Superior temporal gyrus (tissue), 1 donor: Measurements from ENCODE around the gene ZNF385C.

Experiments used
- DNase-seq: peaks from one replicate; pipeline ENCODE4 v3.0.0-alpha.2; 2016; ENCODE audit errors: extremely low spot score

The ZNF385C gene

DNA sequence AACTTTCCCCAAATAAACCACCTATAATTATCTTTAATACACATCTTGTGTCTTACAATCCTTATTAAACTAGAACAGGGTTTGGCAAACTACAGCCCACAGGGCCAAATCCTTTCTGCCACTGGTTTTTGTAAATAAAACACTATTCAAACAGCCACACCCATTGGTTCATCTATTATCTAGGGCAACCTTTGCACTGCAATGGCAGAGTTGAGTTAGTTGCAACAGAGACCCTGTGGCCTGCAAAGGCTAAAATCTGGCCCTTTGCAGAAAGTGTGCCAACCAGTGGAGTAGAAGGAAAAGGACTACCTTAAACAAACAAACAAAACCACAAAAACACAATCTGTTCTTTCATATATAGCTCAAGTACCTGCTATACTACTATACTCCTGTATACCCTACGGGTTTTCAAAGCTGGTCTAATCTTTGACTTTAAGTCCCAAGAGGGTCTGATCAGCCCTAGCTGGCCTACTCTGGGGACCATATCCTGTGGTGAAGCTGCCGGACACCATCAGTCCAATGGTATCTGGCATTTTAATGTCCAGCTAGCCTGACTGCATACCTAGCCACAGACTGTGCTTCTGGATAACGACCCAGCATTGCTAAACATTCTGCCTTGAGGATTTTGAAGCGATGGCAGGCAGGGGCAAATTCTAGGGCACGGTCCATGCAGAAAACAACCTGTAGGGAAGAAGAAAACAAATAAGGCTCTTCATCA lies 108.4 kb downstream of the ZNF385C start:
- no peak for DNase-seq

DNA sequence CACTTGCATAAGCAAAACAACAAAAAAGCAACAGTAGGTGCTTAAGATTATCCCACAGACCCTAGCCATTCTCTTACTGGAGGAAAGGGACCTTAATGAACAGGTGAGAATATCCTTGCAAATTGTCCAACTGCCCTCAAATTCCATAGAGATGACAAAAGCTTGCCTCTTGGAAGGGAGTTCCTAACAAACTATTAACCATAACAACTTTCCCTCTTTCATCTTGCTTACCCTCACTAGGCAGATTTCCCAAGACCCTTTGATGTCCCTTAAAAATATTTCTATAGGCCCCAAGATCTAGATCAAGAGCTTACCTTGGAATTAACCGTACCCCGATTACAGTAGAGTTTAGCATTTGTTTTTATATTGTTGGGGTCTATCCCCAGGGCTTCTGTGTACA lies 109.9 kb downstream of the ZNF385C start:
- no peak for DNase-seq

DNA sequence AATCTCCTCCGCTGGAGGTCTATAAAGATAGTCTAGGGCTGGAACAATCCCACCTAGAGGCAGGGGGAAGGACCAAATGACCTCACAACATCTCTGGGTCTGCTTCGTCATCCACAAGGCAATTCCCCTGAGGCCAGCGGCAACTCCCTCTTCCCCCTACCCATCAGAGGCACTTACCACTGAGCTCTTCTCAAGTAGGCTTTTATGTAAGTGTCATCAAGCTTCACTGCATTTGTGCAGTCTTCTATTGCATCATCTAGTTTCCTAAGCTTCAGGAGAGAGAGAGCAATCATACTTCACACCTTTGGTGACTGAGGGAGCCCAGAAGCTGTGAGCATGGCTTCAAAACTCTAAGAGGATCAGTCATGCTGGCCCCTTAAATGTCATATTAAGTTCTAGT lies 110.6 kb downstream of the ZNF385C start:
- no peak for DNase-seq

DNA sequence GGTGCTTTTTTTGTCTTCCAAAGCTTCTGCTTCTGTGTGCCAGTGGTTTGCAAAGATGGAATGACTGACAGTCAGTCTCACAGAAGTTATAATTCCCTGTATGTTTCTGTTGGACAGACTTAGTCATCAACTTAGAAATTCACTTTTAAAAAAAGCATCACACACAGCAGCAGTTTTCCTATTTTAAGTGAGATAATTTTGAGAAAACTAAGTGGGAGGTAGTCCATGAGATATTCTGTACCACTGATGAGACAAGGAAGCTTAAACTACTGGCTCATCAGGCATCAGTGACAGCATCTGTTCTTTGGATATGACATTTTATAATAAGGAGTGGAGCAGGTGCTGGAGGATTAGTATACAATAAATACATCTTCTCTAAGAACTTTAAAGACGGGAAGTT lies 111.6 kb downstream of the ZNF385C start:
- peak; percentile 61 for DNase-seq

DNA sequence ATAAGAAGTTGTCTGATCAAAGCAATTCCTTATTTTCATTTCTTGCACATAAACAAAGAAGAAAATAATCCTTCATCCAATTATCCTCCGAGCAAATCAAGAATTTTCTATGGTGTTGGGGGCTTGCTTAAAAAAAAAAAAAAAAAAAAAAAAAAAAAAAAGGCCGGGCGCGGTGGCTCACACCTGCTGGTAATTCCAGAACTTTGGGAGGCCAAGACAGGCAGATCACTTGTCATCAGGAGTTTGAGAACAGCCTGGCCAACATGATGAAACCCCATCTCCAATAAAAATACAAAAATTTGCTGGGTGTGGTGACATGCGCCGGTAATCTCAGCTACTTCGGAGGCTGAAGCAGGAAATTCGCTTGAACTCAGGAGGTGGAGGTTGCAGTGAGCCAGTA lies 112.4 kb downstream of the ZNF385C start:
- DNase-seq = no peak

DNA sequence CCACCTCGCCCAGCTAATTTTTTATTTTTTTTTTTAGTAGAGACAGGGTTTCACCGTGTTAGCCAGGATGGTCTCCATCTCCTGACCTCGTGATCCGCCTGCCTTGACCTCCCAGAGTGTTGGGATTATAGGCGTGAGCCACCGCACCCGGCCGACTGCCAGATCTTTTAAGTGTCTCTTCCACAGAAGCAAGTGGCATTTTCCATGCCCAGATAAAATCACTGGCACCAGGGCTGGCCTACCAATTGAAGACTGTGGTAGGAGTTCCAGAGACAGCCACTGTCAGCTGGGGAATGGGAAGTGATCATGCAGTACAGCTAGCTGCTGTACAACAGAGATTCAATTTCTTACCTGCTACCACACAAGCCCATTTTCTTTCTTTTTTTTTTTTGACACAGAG lies 113.8 kb downstream of the ZNF385C start:
- DNase-seq = no peak

DNA sequence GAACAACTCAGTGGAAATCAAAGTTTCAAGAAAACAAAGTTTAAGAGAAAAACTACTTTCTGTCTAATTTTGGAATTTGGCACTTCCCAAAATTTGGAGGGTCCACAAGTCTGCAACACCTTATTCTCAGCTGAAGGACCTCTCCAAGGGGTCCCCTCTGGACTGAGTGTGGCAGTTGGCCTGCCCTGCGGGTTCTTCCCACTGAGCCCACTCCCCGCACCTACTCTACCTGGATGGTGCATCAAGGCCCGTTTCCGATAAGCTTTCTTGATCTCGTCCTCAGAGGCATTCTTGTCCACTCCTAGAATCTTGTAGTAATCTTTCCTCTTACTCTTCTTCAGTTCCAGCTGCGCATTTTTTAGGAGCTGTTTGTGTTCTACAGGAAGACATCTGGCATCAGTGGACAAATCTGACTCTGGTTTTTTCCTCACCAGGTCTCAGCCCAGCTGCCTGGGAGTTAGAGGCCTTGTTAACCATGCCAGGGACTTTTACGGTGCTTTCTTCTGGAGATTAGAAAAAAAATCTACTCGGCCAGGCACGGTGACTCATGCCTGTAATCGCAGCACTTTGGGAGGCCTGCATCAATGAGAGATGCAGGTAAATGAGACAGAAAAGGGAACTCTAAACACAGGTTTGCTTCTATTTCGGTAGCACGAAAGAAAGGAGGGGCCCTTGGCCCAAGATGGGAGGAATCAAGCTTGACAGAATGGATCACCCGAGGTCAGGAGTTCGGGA lies 116.1 kb downstream of the ZNF385C start:
- DNase-seq = no peak

DNA sequence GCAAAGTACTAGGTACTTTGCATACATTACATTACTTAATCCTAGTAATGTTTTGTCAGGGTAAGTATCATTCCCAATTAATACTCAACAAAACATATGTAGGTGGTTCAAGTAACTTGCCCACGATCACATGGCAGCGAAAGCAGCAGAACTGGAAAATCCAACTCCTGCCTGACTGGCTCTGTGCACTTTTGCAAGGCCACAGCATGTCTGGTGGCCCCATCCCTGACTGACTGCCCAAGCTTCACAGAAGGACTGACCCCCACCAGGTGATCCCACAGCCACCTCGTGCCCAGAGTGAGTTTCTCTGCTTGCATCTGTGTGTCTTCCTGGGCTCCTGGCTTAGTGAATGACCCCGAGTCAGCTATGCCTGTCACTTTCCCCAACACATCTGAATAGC lies 120.3 kb downstream of the ZNF385C start:
- DNase-seq = no peak

DNA sequence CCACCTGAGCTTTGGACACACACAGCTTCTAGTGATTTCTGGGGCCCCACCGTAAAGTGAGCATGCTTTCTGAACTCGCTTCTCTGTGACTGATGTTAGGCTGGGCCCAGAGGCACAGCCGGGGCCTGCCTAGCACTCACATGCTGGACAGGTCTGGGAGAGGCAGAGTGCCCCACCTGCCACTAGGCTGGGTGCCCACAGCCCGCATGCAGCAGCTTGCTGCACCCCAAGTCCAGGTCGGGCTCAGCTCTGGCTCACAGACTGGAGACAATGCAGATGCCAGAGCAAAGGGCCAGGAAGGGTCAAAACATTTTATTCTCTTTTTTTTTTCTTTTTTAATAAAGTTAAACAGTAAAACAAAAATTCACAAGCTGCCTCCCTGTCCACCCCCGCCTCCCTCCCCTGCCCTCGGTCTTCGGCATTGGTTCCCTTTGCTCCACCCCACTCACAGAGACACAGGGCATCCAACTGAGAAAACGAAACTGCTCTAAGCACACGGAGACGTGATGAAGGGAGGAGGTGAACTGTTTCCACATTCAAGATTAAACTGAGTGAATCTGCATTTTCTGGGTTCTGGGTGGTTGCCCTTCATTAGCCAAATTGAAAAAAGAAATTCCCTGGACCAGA lies 122.0 kb downstream of the ZNF385C start:
- peak; percentile 37 for DNase-seq
